Caco-2 (cell line): ENCODE results near the gene TMEM17. TPM values are rescaled to one million over a fixed set of nuclear protein-coding genes. Genes with fewer than 3 reads are reported as not detected.

Source experiments
- BruUV-seq: library from RNA; stranded (reverse); fragments of 400-500 nt; replicated peaks from 2 replicates; lab custom pipeline; 2021; lab: Mats Ljungman, UMichigan
- CTCF ChIA-PET: fragments of 300-600 bp; sonication (Branson Sonifier 250); formaldehyde crosslinking; loops from one replicate; lab custom pipeline; 2022; ENCODE audit warnings: antibody characterized with exemption; lab: Charles Lee
- POLR2A ChIA-PET: fragments of 300-600 bp; sonication (Branson Sonifier 250); formaldehyde crosslinking; loops from one replicate; lab custom pipeline; 2022; ENCODE audit warnings: antibody characterized with exemption; lab: Charles Lee
- DNase-seq, 2 experiments: peaks; one replicate each; pipeline versions ENCODE4 v3.0.0 to v3.0.0-alpha.2; 2020 to 2022
- H3K27me3 ChIP-seq: replicated peaks from 2 replicates; pipeline ENCODE4 v1.6.0; 2011; ENCODE audit warnings: low read length; ENCODE audit not compliant: control insufficient read depth, insufficient read depth
- H3K36me3 ChIP-seq: 2 replicates; pipeline ENCODE4 v1.5.1; 2011; ENCODE audit warnings: low read length; ENCODE audit not compliant: control insufficient read depth, insufficient read depth
- H3K4me1 ChIP-seq: fragments of 250-450 bp; sonication (Bioruptor Pico); 2 replicates; pipeline ENCODE4 v1.5.1; 2020; ENCODE audit warnings: mild to moderate bottlenecking
- H3K4me3 ChIP-seq: 2 replicates; pipeline ENCODE4 v1.5.1; 2011; ENCODE audit warnings: low read depth, mild to moderate bottlenecking, control low read depth, low read length
- H3K9me3 ChIP-seq: fragments of 250-450 bp; sonication (Bioruptor Pico); 2 replicates; pipeline ENCODE4 v1.5.1; 2020; ENCODE audit warnings: mild to moderate bottlenecking, moderate library complexity
- H3K27ac Mint-ChIP-seq: one replicate; pipeline ENCODE4 v1.8.0; 2022; ENCODE audit warnings: mixed read lengths; ENCODE audit not compliant: unreplicated experiment
- H3K27me3 Mint-ChIP-seq: one replicate; pipeline ENCODE4 v1.8.0; 2022; ENCODE audit warnings: mixed read lengths; ENCODE audit not compliant: insufficient read depth, unreplicated experiment
- H3K36me3 Mint-ChIP-seq: one replicate; pipeline ENCODE4 v1.8.0; 2022; ENCODE audit warnings: mild to moderate bottlenecking, mixed read lengths; ENCODE audit not compliant: insufficient read depth, unreplicated experiment
- H3K4me1 Mint-ChIP-seq: one replicate; pipeline ENCODE4 v1.8.0; 2022; ENCODE audit warnings: low read depth, mixed read lengths; ENCODE audit not compliant: unreplicated experiment
- H3K4me3 Mint-ChIP-seq: one replicate; pipeline ENCODE4 v1.8.0; 2022; ENCODE audit warnings: mild to moderate bottlenecking, moderate library complexity, mixed read lengths; ENCODE audit not compliant: unreplicated experiment
- H3K9me3 Mint-ChIP-seq: one replicate; pipeline ENCODE4 v1.8.0; 2022; ENCODE audit warnings: mixed read lengths; ENCODE audit not compliant: unreplicated experiment
- CTCF ChIP-seq, 2 experiments: fragments of 200-600 bp in 1 of 2; IDR thresholded peaks; 1 replicate in 1 of 2; 2 replicates in 1 of 2; pipeline versions ENCODE4 v1.5.1 to v1.8.0; 2011 to 2022; ENCODE audit warnings: antibody characterized with exemption in 1 of 2, control low read depth in 1 of 2, inconsistent platforms in 1 of 2, low read depth in 1 of 2, low read length in 1 of 2, mild to moderate bottlenecking in 1 of 2, moderate library complexity in 1 of 2; ENCODE audit not compliant: insufficient read depth in 1 of 2, severe bottlenecking in 1 of 2, unreplicated experiment in 1 of 2
- intact Hi-C: fragments of 100-400 bp; cut with micrococcal nuclease; formaldehyde crosslinking; loops from one replicate; pipeline ENCODE4 v1.10.0; 2022; ENCODE audit not compliant: unreplicated experiment
- total RNA-seq: library from RNA; stranded (reverse); gene quantifications from 2 replicates; pipeline ENCODE4 v1.2.3, GENCODE V29; 2022

TMEM17 gene
- total RNA-seq, 1 experiment from 2014 or later = 3.3 TPM

DNA sequence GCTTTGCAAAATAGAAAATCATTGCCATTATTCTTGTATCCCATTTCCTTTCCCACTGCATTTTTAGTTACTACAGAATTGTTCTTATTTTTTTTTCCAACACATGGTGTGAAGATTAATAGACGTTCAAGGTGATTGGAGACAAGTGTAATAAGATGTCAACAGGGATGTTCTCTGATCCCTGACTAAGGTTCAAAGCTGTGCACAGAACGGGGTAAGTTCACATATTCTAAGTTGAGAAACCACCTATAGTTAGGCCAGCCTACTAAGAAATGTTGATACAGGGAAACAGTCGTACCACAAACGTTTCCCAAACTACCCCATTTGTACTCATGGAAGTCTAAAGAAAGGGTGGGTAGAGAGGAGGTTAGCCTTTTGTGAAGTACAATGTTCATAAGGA, 6.4 kb upstream of the TMEM17 start:
- Histone ChIP-seq H3K9me3 (peaks cover 9% of the 10 kb centered on the region), H3K4me3 (no peak overlapping the region), H3K4me1 (no peaks in the 10 kb centered on the region), H3K36me3 (no peaks in the 10 kb centered on the region; the same call in 1 of the 2 replicates), H3K27me3 (no peaks in the 10 kb centered on the region)
- intact Hi-C loops = no loop called here
- H3K27me3 Mint-ChIP-seq = no peaks in the 10 kb centered on the region
- TF ChIP-seq CTCF (IDR thresholded peaks at IDR 0.05; ENCODE audit: insufficient read depth in 1 of 2, low read depth in 1 of 2, low read length in 1 of 2, severe bottlenecking in 1 of 2, unreplicated experiment in 1 of 2) = no peak
- no peak for DNase-seq
- H3K27ac Mint-ChIP-seq = no peak overlapping the region
- CTCF ChIA-PET = no interaction called here
- no peaks in the 10 kb centered on the region for H3K4me1 Mint-ChIP-seq
- H3K36me3 Mint-ChIP-seq = no peaks in the 10 kb centered on the region
- H3K9me3 Mint-ChIP-seq = no peaks in the 10 kb centered on the region
- H3K4me3 Mint-ChIP-seq = no peak overlapping the region
- BruUV-seq = no TSS peak
- POLR2A ChIA-PET = no interaction called here

GRCh38 chr2:62511636-62512035, 5.6 kb upstream of the TMEM17 start:
- intact Hi-C loops = no loop called here
- Histone ChIP-seq H3K4me1 (no peaks in the 10 kb centered on the region), H3K36me3 (no peaks in the 10 kb centered on the region; the same call in 1 of the 2 replicates), H3K4me3 (no peak overlapping the region), H3K27me3 (no peaks in the 10 kb centered on the region), H3K9me3 (peaks cover 2% of the 10 kb centered on the region)
- POLR2A ChIA-PET = no interaction called here
- CTCF ChIA-PET = no interaction called here
- no TSS peak for BruUV-seq
- Mint-ChIP-seq H3K27me3 (no peaks in the 10 kb centered on the region), H3K4me1 (peaks cover 4% of the 10 kb centered on the region), H3K4me3 (no peak overlapping the region), H3K9me3 (no peaks in the 10 kb centered on the region), H3K36me3 (no peaks in the 10 kb centered on the region), H3K27ac (no peak overlapping the region)
- no peak for DNase-seq
- no peak for TF ChIP-seq CTCF (IDR thresholded peaks at IDR 0.05; ENCODE audit: insufficient read depth in 1 of 2, low read depth in 1 of 2, low read length in 1 of 2, severe bottlenecking in 1 of 2, unreplicated experiment in 1 of 2)

- DNase-seq = no peak
- no peaks in the 10 kb centered on the region for H3K9me3 Mint-ChIP-seq
- peak overlapping the region; percentile 83 for H3K4me3 Mint-ChIP-seq
- H3K27ac Mint-ChIP-seq = peak overlapping the region; percentile 87
- no peaks in the 10 kb centered on the region; the same call in 1 of the 2 replicates for H3K36me3 ChIP-seq
- peaks cover 8% of the 10 kb centered on the region for H3K36me3 Mint-ChIP-seq
- BruUV-seq = TSS peak; percentile 78
- no peaks in the 10 kb centered on the region for H3K4me1 ChIP-seq
- no peaks in the 10 kb centered on the region for H3K9me3 ChIP-seq
- TF ChIP-seq CTCF (IDR thresholded peaks at IDR 0.05; ENCODE audit: insufficient read depth in 1 of 2, low read depth in 1 of 2, low read length in 1 of 2, severe bottlenecking in 1 of 2, unreplicated experiment in 1 of 2) = no peak
- peak overlapping the region; percentile 51 for H3K4me3 ChIP-seq
- no peaks in the 10 kb centered on the region for H3K27me3 ChIP-seq
- ChIA-PET CTCF (interaction anchor here (0.5 to 1.4 kb wide), 3 partner anchors 26 to 136 kb away, joined by 3 to 4 read pairs (median 4); no protein-coding TSS in a partner anchor), POLR2A (interaction anchor here (0.9 to 1.7 kb wide), 3 partner anchors 11 to 64 kb away, joined by 3 to 17 read pairs (median 9); no protein-coding TSS in a partner anchor)
- H3K4me1 Mint-ChIP-seq = peaks cover 10% of the 10 kb centered on the region
- intact Hi-C loops = loop anchor here (1.0 to 5.0 kb wide), 6 partner anchors 49 to 199 kb away; partner anchors contain the start of gene EHBP1
- no peaks in the 10 kb centered on the region for H3K27me3 Mint-ChIP-seq
Measured at GRCh38 chr2:62506421-62506750, 391 bp upstream of the TMEM17 start.
